ENCODE data around the gene RASSF10.

Gene RASSF10

DNA sequence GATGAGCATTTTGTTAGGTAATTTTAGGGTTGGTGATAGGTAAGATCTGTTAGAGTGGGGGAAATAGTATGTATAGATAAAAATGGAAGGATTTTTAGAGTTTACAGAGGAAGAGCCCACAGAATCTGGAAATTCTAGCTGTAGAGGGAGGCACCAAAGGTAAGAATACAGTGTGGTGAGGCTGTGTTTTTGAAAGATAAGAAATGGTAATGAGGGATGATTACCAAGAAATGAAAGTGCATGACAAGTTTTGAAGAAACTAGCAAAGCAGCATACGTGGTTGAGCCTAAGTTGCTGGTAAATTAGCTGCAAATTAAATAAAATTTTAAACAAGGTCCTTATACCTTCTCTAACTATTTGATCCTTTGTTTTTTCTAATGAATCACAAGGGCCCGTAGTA is 14.6 kb upstream of the RASSF10 start:
- DNase-seq (ENCODE audit: low read depth): no peak

DNA sequence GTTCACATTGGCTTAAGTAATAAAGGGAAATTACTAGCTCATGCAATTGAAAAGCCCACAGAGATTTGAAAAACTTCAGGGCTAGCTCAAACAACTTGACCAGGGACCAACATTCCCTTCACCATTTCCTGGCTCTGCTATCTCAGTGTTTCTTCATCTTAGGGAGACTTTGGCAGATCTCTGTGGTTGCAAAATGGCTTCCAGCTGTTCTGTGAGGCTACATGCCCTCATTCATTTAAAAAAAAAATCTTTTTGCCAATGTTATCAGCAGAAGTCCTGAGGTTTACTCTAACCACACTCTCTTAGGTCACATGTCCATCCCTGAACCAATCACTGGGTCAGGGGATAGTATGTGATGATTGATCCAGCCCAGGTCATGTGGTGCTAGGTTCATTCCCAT is 13.9 kb upstream of the RASSF10 start:
- DNase-seq (ENCODE audit: low read depth): peak; percentile 44

DNA sequence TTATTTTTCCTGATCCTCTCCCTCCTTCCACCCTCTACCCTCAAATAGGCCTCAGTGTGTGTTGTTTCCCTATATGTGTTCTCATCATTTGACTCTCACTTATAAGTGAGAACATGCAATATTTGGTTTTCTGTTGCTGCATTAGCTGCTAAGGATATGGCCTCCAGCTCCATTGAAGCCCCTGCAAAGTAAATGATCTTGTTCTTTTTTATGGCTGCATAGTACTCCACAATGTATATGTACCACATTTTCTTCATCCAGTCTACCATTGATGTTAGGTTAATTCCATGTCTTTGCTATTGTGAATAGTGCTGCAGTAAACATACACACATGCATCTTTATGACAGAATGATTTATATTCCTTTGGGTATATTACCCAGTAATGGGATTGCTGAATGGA is 13.3 kb upstream of the RASSF10 start:
- DNase-seq (ENCODE audit: low read depth): no peak

DNA sequence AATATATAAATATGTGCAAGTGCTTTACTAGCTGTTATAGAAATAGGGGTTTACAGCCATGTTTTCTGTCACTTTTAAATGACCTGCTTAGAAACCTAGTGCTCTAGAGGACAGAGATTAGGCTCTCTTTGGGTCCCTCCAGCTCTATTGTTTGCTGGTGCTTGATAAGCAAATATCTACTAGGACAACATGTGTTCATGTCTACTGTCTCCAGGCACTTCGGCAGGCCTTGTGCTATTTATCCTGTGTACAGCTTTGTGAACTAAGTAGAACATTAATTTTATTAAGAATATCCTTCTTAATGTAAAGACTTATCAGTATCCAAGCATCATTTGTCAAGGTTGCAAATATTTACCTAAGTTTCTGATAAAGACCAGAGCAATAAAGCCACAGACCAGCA is 11.9 kb upstream of the RASSF10 start:
- DNase-seq (ENCODE audit: low read depth): no peak

DNA sequence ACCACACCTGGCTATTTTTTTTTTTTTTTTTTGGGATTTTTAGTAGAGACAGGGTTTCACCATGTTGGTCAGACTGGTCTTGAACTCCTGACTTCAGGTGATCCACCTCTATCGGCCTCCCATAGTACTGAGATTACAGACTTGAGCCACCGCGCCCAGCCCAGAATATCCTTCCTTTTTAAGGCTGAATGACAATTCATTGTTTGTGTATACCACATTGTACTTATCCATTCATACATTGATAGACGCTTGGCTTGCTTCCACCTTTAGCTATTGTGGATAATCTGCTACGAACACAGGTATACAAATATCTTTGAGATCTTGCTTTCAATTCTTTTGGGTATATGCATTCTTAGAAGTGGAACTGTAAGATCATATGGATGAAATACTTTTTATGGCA is 10.8 kb upstream of the RASSF10 start:
- DNase-seq (ENCODE audit: low read depth): no peak

DNA sequence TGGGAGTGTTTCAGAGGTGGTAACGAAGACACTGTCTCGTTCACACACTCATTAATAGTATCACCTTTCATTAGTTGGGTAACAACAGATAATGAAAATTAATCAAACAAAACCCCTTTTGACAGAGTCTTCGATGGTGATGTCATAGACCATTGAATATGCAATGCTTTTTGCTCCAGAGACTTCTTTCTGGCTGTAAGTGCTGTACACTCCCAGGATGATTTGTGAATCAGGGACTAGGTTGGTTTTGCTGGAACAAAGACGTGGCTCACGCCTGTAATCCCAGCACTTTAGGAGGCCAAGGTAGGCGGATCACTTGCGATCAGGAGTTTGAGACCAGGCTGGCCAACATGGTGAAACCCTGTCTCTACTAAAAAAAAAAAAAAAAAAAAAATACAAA is 9.5 kb upstream of the RASSF10 start:
- DNase-seq (ENCODE audit: low read depth): no peak

DNA sequence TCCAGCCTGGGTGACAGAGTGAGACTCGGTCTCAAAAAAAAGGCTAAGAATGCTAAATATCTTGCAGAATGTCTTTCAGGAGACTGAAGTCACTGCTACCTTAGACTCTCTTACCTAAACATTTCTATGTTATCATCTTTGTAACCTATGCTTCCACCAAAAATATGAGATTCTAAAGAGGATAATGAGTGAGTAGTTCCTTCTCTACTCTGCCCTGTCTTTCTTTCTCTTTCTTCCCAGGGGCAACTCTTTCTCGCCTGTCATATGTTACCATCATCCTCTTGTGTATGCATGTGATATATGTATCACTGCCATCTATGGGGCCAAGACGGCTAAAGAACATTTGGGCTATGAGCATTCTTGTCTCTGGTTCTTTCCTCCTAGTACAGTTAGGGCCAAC is 9.0 kb upstream of the RASSF10 start:
- DNase-seq (ENCODE audit: low read depth): no peak

DNA sequence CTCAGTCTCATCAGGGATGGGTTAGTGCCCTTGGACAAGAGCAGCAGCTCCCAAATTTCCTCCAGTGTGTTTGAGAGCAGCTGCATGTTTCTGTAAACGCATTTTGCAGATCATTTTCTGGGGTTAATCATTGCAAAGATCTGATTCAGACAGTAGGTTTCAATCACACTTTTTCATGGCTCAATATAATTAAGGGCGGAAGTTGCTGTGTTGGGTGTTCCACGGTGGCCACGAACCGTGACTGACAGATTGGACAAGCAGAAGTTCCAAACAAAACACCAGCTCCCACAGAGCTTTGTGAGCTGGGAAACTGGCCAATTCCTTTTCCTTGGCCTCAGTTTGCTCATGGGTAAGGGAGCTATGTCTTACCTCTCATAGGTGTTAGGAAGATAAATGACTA is 8.4 kb upstream of the RASSF10 start:
- no peak for DNase-seq (ENCODE audit: low read depth)

DNA sequence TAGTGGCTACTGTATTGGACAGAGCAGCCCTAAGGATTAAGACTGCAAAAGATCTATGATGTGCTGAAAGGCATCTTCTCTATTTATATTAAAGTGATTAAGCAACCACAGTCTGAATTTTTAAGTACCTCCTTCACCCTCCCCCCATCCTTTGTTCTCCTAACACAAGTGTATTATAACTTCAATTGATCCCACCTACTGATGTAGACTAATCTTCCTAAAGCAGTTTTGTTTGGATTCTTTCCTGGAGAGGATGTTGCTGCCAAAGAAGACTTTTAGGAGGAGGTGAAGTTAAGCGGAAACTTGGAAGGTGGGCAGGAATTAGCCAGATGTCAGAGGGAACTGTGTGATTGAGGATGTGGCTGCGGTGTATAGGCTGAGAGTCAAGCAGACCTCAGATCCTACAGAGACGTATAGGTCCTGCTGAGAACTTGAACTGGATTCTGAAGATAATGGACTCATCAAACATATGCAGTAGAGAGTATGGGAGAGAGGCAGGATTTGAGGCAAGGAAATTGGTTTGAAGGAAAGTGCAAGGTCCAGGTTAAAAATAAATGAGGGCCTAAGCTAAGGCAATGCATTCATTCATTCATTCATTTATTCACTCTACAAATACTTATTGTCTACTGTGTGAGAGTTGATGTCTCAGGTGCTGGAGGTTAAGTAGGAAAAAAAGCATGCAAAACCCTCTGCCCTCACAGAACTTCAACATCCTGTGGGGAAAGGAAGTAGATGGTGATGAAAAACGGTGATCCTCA is 5.2 kb upstream of the RASSF10 start:
- no peak for DNase-seq (ENCODE audit: low read depth)

DNA sequence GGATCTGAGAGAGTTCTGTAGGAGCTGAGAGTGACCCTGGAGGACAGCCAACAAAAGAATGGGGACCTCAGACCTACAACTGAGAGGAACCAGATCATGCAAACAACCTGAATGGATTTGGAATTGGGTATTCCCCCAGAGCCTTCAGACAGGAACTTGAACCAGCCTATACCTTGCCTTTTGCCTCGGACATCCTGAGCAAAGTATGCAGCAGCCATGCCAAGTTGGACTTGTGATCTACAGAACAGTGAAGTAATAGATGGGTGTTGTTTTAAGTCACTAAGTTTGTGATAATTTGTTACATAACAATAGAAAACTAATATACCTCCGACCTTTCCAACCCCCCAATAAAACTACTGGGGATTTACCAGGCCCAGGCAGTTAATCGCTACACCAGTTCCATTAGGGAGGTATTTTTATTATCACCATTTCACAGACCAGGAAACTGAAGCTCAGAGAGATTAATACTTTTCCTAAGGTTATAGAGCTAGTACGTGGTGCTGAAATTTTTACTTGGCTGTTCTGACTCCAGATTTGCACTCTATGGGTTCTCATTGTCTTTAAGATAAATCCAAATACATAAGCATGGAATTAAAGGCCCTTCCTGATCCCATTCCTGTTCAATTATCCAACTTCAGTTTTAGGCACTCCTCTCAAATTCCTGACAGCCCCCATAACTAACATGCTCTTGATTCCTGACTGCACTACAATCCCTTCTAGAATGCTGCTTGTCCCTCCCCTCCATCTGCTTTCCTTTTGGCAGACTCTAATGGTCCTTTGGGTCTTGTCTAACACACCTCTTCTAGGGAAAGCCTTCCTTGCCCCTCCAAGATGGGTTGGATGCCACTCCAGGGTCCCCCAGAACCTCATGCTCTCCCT is 1.7 kb upstream of the RASSF10 start:
- DNase-seq (ENCODE audit: low read depth): no peak

DNA sequence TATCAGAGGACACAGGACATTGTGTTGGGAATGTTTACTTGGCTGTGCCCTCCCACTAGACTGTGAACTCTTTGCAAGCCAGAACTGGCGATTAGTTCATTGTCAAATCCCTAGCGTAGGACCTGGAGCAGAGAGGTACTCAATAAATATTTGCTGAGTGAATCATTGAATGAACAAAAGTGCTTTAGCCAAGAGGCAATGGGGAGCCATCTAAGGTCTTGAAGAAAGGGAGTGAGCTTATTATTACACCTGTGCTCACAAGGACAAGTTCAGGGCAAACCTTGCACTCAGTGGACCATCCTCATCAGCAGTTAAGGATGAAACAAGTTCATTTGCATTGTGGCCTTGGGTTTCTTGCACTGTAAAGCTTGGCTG is 1.1 kb upstream of the RASSF10 start:
- no peak for DNase-seq (ENCODE audit: low read depth)

DNA sequence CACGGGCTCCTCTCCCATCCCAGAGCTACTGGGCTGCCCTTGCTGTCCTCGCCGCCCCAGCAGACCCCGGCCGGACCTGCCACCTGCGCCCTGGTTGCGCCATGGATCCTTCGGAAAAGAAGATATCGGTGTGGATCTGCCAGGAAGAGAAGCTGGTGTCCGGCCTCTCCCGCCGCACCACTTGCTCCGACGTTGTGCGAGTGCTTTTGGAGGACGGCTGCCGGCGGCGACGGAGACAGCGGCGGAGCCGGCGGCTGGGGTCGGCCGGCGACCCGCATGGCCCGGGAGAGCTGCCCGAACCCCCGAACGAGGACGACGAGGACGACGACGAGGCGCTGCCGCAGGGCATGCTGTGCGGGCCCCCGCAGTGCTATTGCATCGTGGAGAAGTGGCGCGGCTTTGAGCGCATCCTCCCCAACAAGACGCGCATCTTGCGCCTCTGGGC is 382 bp downstream of the RASSF10 start:
- DNase-seq (ENCODE audit: low read depth): no peak

DNA sequence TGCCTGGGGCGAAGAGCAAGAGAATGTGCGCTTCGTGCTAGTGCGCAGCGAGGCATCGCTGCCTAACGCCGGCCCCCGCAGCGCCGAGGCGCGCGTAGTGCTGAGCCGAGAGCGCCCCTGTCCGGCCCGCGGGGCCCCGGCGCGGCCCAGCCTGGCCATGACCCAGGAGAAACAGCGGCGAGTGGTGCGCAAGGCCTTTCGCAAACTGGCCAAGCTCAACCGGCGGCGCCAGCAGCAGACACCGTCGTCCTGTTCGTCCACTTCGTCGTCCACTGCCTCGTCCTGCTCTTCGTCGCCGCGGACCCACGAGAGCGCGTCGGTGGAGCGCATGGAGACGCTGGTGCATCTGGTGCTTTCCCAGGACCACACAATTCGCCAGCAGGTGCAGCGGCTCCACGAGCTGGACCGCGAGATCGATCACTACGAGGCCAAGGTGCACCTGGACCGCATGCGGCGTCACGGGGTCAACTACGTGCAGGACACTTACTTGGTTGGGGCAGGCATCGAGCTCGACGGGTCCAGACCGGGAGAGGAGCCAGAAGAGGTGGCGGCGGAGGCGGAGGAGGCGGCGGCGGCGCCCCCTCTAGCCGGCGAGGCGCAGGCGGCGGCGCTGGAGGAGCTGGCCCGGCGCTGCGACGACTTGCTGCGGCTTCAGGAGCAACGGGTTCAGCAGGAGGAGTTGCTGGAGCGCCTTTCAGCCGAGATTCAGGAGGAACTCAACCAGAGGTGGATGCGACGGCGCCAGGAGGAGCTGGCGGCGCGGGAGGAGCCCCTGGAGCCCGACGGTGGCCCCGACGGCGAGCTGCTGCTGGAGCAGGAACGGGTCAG is 1.0 kb downstream of the RASSF10 start:
- DNase-seq (ENCODE audit: low read depth): peak; percentile 6

DNA sequence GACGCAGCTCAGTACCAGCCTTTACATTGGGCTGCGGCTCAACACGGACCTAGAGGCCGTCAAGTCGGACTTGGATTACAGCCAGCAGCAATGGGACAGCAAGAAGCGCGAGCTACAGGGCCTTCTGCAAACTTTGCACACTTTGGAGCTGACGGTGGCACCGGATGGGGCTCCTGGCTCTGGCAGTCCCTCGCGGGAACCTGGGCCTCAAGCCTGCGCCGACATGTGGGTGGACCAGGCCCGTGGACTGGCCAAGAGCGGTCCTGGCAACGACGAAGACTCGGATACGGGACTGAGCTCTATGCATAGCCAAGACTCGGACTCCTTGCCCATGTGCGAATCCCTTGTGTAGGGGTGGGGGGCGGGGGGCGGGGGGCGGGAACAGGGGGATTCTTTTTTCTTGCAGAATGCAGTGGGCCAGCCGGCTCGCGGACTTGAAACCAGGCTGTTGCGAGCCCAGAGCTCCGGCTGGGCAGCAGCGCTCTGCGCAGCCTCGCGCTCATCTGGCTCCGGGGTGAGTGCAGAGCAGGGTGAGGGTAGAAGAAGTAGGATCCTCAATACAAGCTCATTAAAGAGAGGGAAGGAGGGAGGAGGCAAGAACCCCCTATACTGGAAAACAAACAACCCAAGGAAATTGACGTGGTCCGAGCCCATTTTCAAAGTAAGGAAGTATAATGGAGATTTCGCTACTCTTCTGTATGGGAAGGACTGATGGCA is 1.8 kb downstream of the RASSF10 start:
- DNase-seq (ENCODE audit: low read depth): no peak

DNA sequence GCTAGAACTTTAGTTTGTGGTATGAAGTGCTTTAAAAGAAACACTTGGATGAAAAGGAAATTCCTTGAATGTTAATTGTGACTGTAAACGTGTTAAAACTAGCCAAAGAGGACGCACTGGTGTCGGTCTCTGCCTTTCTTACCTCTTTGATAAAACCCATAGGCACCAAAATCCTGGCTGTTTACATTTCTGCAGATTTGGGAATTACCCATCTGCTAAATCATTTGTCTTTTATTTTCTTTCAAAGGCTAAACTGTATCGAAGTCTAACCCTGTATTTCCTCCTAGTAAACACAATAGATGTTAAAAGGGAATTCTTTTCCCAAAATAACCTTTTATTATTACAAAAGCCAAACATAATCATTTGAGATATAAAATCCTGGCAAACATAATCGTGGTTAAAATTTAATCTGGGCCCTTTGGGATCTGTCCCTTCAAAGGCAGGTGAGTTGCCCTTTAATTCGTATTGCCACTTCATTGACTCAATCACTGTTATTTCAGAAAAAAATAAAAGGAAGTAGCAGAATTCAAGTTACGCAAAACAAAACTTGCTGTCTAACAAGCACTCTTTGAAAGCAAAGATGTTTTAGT is 2.4 kb downstream of the RASSF10 start:
- no peak for DNase-seq (ENCODE audit: low read depth)

DNA sequence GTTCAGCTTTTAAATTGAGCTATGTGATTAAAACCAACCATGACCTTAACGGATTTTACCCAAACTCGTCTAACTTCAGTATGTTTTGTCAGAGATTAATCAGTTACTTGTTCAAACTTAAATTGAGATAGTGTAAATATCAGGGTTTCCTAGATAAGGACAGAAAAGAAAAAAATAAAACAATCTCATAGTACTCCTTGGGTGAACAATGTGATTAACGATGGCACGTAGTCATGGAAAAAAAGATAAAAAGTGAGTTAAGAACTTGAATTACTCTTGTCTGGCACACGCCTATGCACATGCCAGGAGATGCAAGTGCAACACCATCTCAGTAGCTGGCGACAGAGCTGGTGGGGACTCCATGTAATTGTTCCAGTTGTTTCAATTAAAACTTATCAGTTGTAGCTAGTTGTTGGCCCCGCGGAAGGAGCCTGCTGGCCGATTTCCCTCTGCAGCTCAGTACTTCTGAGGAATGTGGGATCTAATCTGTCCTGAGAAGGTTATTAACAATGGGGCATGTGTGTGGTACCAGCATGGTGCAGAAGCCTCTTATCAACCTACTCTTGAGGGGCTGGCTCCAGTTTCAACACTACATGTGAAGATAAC is 3.0 kb downstream of the RASSF10 start:
- DNase-seq (ENCODE audit: low read depth): no peak

DNA sequence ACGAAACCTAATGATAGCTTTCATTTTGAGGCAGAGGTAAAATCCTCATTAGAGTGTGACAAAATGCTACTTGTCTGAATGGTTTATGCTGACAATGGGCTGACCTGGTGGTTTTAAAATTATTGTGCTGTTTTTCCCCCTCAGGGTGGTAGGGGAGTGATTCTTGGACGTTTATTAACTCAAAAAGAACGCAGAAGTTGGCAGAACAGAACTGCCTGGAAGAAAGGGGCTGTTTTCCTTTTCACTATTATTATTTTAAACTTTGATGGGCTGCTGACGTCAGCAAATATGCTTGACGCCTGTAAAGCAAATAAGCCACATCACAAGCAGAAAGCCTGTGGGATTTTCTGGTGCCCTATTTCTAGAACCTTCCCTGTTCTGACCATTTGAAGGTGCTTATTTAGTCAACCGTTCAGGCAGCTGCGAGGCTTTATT is 4.0 kb downstream of the RASSF10 start:
- DNase-seq (ENCODE audit: low read depth): no peak

DNA sequence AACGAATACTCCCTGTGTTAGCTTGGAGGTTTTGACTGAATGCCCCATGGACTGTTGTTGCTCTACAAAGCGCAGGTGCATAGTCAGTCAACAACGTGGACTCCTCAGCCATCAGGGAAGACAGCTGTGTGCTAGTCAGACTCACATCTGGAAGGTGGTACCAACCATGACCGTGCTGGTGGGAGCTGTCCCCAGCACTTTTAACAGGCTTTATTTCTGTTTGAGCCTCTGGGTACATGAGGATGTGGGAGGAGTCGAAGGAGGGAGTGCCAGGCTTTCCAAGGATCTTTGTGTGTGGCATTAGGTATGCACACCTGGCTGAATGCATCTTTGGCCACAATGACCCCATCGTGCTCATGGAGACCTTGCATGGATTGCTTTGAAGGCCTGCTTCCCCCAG is 6.6 kb downstream of the RASSF10 start:
- DNase-seq (ENCODE audit: low read depth): no peak

DNA sequence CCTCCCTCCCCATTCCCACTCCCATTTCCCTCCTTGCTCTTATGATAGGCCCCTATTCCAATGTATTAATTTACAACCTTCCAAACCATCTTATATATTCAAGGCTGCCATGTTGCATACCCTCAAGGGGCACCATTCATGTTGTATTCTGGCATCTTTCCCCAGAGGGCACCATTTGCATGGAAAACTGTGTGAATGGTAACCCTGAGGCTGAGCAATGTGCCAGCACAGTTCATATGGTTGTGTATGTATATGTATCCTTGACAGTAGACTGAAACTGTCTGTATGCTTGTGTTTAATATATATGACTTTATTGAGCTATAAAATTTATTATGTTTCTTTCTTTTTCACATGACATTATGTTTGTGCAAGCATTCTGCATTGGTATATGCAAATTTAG is 7.3 kb downstream of the RASSF10 start:
- DNase-seq (ENCODE audit: low read depth): no peak

DNA sequence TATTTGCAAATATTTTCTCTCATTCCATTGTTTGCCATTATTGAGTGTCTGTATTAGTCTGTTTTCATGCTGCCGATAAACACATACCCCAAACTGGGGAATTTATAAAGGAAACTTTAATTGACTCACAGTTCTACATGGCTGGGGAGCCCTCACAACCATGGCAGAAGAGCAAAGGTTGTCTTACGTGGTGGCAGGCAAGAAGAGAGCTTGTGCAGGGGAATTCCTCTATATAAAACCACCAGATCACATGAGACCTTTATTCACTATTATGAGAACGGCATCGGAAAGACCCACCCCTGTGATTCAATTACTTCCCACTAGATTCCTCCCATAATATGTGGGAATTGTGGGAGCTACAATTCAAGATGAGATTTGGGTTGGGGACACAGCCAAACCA is 10.2 kb downstream of the RASSF10 start:
- DNase-seq (ENCODE audit: low read depth): no peak

DNA sequence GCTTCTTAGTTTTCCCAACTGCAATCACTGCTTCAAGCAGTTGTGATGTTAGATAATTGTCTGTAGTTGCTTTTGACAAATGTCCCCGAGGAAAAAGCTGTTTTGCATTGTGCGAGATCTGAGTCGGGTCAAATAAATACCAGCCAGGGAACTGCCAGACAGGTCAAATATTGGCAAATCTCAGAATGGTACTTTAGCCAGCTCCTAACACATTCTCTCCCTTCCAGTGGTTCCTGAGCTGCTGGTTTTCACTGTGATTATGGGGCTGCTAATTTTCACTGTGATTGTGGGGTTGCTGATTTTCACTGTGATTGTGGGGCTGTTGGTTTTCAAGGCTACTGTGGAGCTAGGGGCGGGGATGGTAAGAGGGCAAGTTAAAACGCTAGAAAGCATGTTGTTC is 14.3 kb downstream of the RASSF10 start:
- no peak for DNase-seq (ENCODE audit: low read depth)

All from GM04504 (cell line).